GM10847 (cell line): ENCODE measurements around the gene ATOH8.

Experiments used
- POLR2A ChIP-seq: IDR thresholded peaks from 2 replicates; pipeline ENCODE4 v1.6.1; 2011; ENCODE audit not compliant: insufficient read length; ENCODE audit errors: extremely low read depth

The ATOH8 gene

DNA sequence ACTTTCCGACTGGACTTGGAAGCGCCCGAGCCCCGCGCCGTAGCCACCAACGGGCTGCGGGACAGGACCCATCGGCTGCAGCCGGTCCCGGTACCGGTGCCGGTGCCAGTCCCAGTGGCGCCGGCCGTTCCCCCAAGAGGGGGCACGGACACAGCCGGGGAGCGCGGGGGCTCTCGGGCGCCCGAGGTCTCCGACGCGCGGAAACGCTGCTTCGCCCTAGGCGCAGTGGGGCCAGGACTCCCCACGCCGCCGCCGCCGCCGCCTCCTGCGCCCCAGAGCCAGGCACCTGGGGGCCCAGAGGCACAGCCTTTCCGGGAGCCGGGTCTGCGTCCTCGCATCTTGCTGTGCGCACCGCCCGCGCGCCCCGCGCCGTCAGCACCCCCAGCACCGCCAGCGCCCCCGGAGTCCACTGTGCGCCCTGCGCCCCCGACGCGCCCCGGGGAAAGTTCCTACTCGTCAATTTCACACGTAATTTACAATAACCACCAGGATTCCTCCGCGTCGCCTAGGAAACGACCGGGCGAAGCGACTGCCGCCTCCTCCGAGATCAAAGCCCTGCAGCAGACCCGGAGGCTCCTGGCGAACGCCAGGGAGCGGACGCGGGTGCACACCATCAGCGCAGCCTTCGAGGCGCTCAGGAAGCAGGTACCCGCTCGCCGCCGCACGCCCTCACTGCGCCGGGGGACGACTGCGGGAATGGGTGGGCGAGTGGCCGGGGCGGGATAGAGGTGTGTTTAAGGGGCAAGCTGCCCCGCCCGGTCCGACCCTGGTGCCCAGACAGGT is 713 bp downstream of the ATOH8 start:
- no peak for TF ChIP-seq POLR2A

DNA sequence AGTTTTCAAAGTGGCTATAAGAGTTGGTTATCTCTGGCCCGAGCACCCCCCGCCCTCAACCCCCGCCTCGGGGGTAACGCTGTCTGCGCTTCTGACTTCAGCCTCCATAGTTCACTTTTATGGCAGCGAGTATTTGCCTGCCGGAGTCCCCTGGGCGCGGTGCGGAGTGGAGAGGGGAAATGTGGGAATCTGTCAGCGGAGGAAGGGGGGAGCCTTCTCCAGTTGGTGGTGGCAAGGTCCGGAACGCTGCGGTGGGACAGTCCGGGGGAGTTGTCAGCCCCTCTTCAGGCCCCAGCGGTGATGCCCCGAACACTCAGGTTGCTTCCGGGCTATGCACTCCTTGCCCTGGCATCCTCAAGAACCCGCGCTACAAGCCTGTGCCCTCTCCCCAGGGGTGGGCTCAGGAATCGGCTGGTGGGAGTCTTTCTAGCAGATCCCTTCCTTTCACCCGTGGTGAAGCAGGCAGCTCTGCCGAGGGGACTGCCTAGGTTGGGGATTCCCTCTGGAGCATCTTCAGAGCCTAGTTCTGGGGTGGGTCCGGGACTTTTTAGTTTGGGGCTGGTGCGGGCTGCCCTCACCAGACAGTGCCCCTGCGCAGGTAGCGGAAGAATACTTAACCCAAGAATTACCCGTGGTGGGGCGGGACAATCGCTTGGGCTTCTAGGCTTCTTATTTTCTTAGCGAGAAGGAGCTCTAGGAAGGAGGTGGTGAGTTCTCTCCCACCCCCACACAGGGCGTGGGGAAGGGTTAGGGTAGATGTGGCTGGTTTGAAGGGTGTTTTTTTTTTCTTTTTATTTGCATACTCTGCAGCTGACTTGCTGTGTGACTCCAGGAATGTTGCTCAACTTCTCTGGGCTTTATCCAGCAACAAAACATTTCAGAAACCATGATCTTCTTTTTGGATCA is 1.6 kb downstream of the ATOH8 start:
- TF ChIP-seq POLR2A = no peak

DNA sequence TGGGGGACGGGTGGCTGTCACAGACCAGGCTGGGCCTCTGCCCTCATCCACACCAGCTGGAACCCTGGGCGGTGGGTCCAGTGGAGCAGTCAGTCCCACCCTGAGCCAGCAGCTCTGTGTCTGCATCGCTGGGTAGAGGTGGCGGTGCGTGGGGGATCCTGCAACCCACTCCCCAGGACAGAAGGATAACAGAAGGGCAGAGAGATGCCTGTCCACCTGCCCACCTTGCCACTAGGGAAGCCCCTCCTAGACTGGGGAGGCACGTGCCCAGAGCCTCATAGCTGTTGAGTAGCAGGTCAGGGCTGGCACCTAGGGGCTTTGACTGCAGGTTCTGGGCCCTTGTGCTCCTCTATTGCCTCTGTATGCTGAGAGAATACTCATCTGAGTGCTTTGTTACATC is 2.4 kb downstream of the ATOH8 start:
- TF ChIP-seq POLR2A = no peak

DNA sequence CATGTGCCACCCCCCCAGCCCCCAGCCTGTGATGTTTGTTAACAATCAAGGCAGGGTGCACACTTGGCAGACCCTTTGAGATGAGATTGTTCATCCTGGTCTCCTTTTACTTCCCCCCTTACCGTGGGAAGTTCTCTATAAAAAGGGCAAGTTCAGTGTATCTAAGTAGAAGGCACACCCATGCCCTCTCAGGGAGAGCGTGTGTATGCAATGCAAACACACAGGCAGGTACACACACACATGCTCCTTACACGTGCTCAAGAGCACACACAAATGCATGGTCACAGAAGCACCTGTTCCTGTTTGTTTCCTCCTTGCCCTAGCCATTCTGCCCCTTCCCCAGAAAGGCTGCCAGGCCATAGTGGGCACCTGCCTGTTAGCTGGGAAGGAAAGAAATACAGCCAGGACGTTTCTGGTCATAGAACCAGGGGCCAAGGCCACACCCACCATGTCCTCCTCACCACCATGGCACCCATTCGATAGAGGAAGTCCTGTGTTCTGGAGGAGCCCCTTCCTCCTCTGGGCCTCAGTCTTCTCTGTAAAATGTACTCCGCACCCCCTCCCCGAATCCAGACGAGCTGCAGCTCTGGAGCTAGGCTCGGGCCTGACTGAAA is 3.1 kb downstream of the ATOH8 start:
- no peak for TF ChIP-seq POLR2A

DNA sequence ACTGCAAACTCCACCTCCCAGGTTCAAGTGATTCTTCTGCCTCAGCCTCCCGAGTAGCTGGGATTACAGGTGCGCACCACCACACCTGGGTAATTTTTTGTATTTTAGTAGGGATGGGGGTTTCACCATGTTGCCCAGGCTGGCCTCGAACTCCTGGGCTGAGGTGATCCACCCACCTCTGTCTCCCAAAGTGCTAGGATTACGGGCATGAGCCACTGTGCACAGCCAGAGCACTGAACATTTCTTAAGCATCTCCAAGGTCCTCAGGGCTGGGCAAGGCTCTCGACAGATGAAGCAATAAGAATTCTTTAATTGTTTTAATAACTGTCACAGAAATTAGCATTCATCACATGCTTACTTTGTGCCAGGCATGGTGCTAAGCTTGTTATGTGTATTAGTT is 4.1 kb downstream of the ATOH8 start:
- TF ChIP-seq POLR2A = no peak

DNA sequence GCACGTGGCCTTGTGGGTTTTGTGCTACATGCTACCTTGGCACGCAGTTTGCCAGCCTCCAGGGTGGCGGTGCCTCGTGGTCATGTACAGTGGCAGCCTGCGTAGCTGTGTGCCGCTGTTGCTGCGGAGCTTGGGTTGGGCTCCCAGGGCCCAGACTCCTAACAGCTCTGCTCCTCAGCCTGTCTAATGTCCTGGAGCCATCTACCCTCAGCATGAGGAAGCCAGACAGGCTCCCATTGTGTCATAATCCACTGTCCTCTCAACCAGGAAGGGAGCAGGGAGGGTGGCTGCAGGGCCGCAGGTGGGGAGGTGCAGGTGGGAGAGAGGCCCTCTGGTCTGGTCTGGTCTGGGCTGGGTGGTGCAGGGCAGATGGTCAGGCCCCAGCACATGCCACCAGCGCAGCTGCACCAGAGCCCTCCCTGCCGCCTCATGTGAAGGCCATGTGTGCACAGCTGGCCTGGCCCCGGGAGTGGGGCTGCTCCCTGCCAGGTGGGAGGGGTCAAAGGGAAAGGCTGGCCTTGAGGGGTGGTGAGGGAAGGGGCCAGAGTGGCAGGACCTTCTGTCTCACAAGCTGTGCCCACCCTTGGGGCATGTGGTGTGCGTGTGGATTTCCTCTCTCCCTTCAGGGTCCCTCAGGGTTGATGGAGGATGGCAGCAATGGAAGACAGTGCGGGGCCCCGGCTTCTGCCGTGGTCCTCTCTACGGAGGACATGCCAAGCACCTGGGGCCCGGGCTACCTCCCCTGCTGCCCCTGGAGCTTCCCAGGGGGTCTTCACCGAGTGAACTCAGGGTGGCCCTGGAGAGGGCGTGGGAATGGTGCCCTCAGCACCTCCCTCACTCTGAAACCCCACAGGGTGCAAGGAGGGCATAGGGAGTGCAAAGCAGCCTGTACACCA is 4.8 kb downstream of the ATOH8 start:
- TF ChIP-seq POLR2A = no peak

DNA sequence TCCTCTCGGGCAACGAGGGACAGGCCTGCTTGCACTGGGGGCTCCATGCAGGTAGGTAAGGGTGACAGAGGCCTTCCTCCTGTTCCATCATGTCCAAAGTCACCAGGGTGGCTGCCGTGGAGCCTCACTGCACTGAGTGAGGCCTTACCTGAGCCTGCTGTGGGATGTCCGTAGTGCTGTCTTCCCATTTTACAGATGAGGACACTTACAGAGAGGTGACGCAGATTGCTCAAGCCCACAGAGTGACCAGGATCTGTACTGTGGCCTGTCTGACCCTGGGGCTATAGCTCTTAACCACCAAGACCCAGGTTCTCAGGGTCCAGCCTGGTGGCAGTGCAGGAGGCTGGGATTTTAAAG is 5.4 kb downstream of the ATOH8 start:
- no peak for TF ChIP-seq POLR2A

DNA sequence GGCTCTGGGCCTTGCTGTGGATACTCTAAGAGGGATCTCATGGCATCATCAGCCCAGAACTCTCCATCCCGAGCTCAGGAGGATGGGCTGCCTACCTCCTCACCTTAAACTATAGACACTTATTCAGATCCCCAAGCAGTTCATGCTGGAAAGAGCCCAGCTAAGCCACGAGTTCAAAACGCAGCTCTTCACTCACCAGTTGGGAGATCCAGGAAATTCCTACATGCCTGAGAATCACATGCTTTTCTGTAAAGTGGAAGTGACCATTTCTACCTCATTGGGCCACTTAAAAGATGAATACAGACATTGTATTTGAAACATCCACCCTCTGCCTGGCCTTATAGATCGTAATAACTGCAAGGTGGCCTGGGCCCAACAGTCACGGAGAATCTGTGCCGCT is 6.6 kb downstream of the ATOH8 start:
- TF ChIP-seq POLR2A = no peak

DNA sequence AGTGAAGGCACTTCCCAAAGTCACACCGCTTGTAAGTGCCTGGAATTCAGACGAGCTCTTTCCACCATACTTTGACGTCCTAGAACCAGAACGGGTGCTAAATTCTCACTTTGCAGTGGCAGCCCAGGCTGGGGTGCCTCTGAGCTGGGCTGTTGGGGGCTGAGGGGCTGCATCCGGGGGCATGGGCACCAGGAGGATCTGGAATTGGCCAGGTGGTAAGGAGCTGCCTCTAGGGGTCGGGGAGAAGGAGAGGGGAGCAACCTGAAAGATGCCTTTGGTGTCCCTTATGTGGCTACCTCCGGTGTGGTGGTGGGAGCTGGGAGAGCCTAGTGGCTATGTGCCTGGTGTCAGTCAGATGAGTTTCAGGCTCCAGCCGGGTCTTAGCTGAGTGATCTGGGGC is 7.1 kb downstream of the ATOH8 start:
- TF ChIP-seq POLR2A = no peak

DNA sequence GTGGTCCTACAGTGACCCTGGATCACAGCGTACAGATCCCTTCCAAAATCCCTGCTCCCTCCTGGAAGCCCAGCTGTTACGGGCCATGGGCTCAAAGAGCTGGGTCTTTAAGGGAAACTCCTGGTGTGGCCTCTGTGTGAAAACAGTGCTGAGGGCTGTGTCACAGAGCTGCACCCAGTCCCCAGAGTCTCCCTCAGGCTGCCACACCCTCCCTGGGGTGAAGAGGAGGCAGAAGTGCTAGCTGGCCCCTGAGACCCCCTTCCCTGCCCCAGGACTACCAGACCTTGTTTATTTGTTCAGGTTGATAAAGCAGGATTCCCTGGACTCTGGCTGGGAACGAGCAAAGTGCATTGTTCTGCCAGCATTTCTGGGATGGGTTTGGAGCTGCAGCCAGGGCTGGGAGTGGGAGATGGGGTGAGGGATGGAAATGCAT is 7.7 kb downstream of the ATOH8 start:
- no peak for TF ChIP-seq POLR2A

DNA sequence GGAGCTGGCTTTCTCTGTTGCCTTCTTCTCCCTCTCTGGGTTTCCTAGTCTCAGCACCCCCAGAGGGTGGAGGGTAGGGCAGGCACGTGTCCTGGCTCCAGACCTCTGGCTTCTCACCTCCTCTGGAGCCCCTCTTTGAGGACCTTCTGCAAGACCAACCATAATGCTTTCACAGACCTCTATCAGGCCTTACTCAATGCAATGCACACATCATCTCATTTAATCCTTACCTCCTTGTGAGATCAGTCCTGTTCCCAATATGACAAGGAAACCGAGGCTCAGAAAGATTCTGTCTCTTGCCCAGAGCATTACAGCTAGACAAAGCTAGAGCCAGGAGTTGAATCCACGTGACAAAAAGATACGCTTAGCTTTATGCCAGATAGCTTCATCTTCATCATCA is 8.2 kb downstream of the ATOH8 start:
- no peak for TF ChIP-seq POLR2A

DNA sequence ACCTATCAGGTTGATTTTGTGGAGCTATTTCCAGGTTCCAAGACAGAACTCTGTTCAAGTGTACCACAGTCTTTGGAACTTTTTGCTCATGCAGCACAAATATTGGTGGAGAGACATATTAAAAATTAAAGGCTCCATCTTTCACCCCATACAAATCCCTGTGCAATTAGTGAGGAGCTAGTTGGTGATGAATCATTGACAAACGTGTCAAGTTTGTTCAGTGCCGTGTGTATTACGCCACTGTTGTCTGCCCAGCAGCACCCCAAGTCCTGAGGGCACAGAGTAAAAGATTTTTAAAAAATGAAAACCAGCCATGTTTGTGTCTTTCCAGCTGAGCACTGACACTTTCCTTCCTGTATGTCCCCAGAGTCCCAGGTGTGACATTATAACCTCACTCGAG is 9.3 kb downstream of the ATOH8 start:
- no peak for TF ChIP-seq POLR2A

DNA sequence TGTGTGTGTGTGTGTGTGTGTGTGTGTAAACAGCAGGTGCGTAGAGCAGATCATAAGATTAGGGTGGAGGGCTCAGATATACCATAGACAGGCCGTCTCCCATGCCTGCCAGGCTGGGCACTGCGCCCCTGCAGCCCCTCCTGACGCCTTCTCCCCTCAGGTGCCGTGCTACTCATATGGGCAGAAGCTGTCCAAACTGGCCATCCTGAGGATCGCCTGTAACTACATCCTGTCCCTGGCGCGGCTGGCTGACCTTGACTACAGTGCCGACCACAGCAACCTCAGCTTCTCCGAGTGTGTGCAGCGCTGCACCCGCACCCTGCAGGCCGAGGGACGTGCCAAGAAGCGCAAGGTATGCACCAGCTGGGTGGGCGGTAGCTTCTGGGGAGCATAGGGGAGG is 10.0 kb downstream of the ATOH8 start:
- no peak for TF ChIP-seq POLR2A

DNA sequence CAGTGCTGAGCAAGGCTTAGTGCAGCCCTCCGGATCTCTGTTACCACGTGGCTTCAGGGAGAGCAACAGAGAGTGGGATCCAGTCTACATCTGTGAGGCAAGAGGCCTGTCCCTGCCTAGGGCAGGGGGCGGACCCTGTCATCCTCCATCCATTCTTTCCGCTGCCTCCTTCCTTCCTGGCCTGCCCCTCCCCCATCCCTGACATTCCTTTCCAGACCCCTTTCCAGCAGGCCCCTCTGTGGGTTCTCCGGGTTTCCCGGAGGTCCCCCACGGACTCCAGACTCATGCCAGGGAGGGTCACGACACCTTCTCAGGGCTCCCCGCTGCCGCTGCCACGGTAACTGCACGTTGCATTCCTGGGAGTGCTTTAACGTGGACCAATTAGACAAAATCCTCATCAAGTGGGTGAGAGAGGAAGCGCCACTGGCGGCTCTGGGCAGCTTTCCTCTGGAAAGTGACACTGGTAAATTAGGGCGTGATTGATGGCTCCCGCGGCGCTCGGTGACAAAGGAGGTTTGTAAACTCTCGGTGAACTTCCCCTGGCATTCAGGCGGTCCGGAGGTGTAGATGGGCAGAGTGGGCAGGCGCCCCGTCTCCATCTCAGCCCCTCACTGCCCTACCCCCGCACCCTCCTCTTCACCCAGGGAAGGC is 11.4 kb downstream of the ATOH8 start:
- no peak for TF ChIP-seq POLR2A

DNA sequence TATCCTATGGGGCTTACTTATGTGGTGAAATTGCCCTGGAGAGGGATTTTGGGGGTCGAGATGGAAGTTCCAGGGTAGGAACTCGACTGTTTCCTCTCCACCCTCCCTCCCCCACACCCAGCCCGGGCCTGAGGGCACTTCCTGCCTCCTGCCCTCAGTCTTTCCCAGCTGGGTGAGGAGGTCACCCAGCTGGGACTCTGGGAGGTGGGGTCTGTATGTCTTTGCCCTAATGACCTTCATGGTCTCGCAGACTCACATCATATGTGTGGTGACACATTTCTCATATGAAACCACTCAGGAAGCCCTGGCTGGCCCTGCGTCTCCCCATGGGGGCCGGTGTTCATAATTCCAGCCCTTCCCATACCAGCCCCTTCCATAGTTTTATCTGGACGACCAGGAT is 12.4 kb downstream of the ATOH8 start:
- no peak for TF ChIP-seq POLR2A
